ENCODE data around the gene RGS3.

- TF ChIP-seq CTCF (IDR thresholded peaks at IDR 0.05; ENCODE audit: low read depth, low read length): no peak
- no peak for TF ChIP-seq EZH2phosphoT487 (IDR thresholded peaks at IDR 0.05; ENCODE audit: low read depth)
Observed at GRCh38 chr9:113493203-113493520, 29.6 kb downstream of the RGS3 start.

Data from OCI-LY3 (cell line).